Small intestine (tissue), 7 donors: ENCODE results near the gene HDAC4. TPM values are rescaled to one million over a fixed set of nuclear protein-coding genes. Genes with fewer than 3 reads are reported as not detected.

Experiments
- DNase-seq, 2 donors: peaks; one replicate each; pipeline versions ENCODE4 v3.0.0 to v3.0.0-alpha.2; 2013
- FAIRE-seq: peaks from 2 replicates; lab custom pipeline; 2012; peaks lifted over from hg19 to GRCh38; lab: Jason Lieb, UNC
- H3K27ac ChIP-seq, 3 donors: one replicate each; pipeline ENCODE4 v1.5.1; 2013; ENCODE audit warnings: low read length in 2 of 3, mild to moderate bottlenecking in 2 of 3, control low read depth in 1 of 3, inconsistent platforms in 1 of 3, low read depth in 1 of 3, moderate library complexity in 1 of 3
- H3K27me3 ChIP-seq, 3 donors: one replicate each; pipeline ENCODE4 v1.6.1; 2013; ENCODE audit warnings: low read length in 3 of 3, inconsistent platforms in 1 of 3; ENCODE audit not compliant: control insufficient read depth in 3 of 3, insufficient read depth in 3 of 3
- H3K36me3 ChIP-seq, 3 donors: one replicate each; pipeline ENCODE4 v1.6.1; 2013; ENCODE audit warnings: low read length in 3 of 3, inconsistent platforms in 1 of 3, low read depth in 1 of 3, mild to moderate bottlenecking in 1 of 3, moderate library complexity in 1 of 3; ENCODE audit not compliant: control insufficient read depth in 3 of 3, insufficient read depth in 2 of 3
- H3K4me1 ChIP-seq, 3 donors: one replicate each; pipeline ENCODE4 v1.6.1; 2013; ENCODE audit warnings: low read length in 2 of 3, inconsistent platforms in 1 of 3, low read depth in 1 of 3, mild to moderate bottlenecking in 1 of 3, moderate library complexity in 1 of 3; ENCODE audit not compliant: control insufficient read depth in 3 of 3, insufficient read depth in 2 of 3
- H3K4me3 ChIP-seq, 3 donors: one replicate each; pipeline ENCODE4 v1.5.1; 2013; ENCODE audit warnings: low read length in 3 of 3, control low read depth in 1 of 3, inconsistent platforms in 1 of 3, low read depth in 1 of 3, mild to moderate bottlenecking in 1 of 3, moderate library complexity in 1 of 3
- H3K9me3 ChIP-seq, 2 donors: one replicate each; pipeline ENCODE4 v1.6.1; 2013; ENCODE audit warnings: low read depth in 1 of 2, low read length in 1 of 2; ENCODE audit not compliant: control insufficient read depth in 2 of 2, insufficient read depth in 1 of 2
- WGBS, 3 donors: extraction: QIAGEN DNeasy Blood & Tissue Kit; methylation state at CpG; one replicate each; pipeline ENCODE4 v1.1.7; 2013; 5-methylcytosine and 5-hydroxymethylcytosine counted together
- polyA plus RNA-seq, 4 donors: library from polyadenylated mRNA; stranded (reverse) in 3 of 4; unstranded in 1 of 4; fragments of 200-250 nt in 3 of 4; fragments of 120-200 nt in 1 of 4; gene quantifications; one replicate each; pipeline versions ENCODE4 v1.2.1 to v1.2.3, GENCODE V29; 2013
- donor health status: healthy with polysubstance abuse.
- donor health status: control.
- donor health status: control.
- donor health status: Bipolar disorder and iron deficiency.
- donor health status: healthy.

Gene HDAC4
- polyA plus RNA-seq, 4 donors = 3.1 to 11.3 (median 5.9) TPM

DNA sequence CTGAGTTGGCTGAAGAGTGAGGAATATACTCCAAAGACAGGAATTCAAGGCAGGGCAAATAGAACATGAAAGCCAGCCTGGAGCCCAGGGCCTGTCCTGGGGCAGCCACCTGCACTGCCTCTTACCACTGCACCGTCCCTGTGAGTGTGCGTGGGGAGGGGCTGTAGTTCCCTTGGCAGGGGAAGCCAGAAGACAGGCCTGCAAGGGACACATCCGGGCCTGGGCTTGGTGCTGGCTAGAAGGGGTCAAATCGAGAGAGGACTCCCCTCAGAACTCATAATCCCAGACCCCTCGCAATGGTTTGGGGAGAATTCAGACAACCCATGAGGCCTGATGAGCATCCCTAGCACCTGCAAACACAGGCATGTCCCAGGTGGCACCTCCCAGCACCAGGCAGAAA is 87.0 kb downstream of the HDAC4 start:
- Histone ChIP-seq H3K9me3 (peaks cover 0 to 9% of the 10 kb centered on the region in 2 donors), H3K27ac (no peak overlapping the region), H3K4me1 (peaks cover 0 to 13% (median 3%) of the 10 kb centered on the region in 3 donors), H3K36me3 (peaks cover 0 to 23% (median 0%) of the 10 kb centered on the region in 3 donors), H3K27me3 (no peaks in the 10 kb centered on the region), H3K4me3 (no peak overlapping the region)
- WGBS, 3 donors = 92 to 97% (median 96%) methylated on average over 5 of the region's 5 CpGs
- no peak for DNase-seq
- no peak for FAIRE-seq

DNA sequence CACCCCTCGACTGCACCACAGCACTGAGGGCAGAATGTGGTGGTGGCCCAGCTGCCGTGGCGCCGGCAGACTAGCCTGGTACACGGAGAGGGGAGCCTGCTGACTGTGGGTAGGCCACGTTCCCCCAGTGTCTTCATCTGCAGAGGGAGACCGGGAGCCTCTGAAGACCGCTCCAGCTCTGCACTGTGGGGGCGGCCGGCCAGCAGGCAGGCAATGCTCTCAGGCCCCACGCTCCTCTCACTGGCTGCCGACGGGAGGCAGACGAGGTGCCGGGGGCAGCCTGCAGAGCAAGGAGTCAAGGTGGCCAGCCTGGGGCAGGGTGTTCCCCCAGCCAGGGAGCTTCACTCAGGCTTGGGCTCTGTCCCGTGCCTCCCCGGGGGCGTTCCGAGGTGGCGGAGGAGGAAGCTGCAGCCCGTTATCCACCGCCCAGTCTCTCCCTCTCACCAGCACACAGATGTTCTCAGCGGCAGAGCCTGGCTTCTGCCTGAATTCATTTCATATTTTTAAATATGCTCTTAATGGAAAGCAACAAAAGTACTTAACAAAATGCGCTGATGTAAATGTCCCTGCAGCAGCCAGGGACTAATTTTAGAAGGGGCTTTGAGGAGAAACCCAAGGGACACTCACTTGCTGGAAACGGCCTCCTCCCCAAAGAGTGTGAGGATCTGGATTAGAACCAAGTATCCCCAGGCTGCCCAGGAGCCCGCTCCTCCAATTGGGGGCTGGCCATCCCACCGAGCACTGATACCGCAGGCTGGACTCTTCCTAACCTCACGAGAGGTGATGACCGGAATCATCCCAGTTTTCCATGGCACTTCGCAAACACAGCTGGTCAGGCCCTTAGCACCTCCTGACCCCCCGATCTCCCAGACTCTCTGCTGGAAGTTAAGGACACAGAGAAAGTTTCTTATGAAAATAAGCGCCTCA is 87.8 kb downstream of the HDAC4 start:
- FAIRE-seq = no peak
- Histone ChIP-seq H3K4me3 (no peak overlapping the region), H3K27me3 (no peaks in the 10 kb centered on the region), H3K9me3 (peaks cover 0 to 9% of the 10 kb centered on the region in 2 donors), H3K27ac (no peak overlapping the region), H3K36me3 (peaks cover 0 to 24% (median 0%) of the 10 kb centered on the region in 3 donors), H3K4me1 (peaks cover 0 to 20% (median 3%) of the 10 kb centered on the region in 3 donors)
- DNase-seq = no peak
- 77 to 95% (median 89%) methylated on average over 33 of the region's 33 CpGs for WGBS, 3 donors

GRCh38 chr2:239312081-239312511 is 88.7 kb downstream of the HDAC4 start:
- Histone ChIP-seq H3K4me3 (no peak overlapping the region), H3K36me3 (peaks cover 0 to 25% (median 0%) of the 10 kb centered on the region in 3 donors), H3K4me1 (peaks cover 0 to 21% (median 3%) of the 10 kb centered on the region in 3 donors), H3K27me3 (no peaks in the 10 kb centered on the region), H3K9me3 (peaks cover 0 to 9% of the 10 kb centered on the region in 2 donors), H3K27ac (no peak overlapping the region)
- no peak for DNase-seq
- FAIRE-seq = no peak
- 92 to 98% (median 97%) methylated on average over 10 of the region's 10 CpGs for WGBS, 3 donors

DNA sequence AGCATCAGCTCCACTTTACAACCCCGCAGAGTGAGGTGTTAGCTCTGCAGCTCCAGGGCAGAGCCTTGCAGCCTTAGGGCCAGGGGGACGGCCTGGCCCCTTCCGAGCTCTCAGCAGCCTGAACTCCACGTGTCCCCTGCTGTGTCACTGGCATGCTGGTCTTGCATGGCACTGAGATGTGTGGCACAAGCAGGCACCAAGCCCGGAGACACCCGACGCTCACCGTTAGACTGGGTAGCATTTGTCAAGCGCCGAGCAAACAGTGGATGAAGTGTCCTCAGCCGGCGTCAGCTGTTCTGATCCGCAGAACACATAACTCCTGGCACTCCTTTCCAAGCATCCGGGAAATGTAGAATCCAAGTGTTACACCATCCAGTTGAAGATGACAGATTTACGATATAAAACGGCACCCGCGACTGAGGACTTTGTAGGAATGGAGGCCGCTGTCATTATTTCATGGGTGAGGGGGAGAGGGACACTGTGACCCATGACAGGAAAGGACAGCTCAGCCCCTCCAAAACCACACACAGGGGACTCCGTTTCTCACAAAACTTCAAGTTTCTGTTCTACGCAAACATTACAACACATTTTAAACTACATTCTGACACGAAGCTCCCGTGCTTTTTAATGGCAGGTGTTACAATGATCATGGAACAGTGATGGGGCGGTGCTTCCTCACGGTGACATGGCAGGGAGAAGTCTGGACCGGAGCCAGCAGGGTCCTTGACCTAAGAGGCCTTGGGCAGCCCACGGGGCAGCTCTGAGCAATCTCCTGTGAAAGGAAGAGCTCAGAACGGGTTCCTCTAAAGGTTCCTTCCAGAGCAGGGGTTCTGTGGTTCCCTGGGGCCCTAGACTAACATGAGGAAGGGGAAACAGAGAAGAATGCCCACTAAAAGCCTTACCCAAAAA is 89.4 kb downstream of the HDAC4 start:
- peak overlapping the region in 1 of 3 donors; percentile 9 for H3K27ac ChIP-seq
- peaks cover 0 to 21% (median 1%) of the 10 kb centered on the region in 3 donors for H3K4me1 ChIP-seq
- WGBS, 3 donors = 69 to 85% (median 80%) methylated on average over 28 of the region's 28 CpGs

GRCh38 chr2:239310401-239311061 is 90.3 kb downstream of the HDAC4 start:
- Histone ChIP-seq H3K36me3 (peaks cover 0 to 27% (median 0%) of the 10 kb centered on the region in 3 donors), H3K27me3 (no peaks in the 10 kb centered on the region), H3K4me3 (no peak overlapping the region), H3K4me1 (peaks cover 0 to 21% (median 0%) of the 10 kb centered on the region in 3 donors), H3K9me3 (peaks cover 0 to 9% of the 10 kb centered on the region in 2 donors), H3K27ac (no peak overlapping the region)
- DNase-seq (no peak), FAIRE-seq (no peak)
- 94% methylated on average over 14 of the region's 14 CpGs for WGBS, 3 donors

More for the DNA sequence above, 89.4 kb downstream of the HDAC4 start:
- DNase-seq (no peak), FAIRE-seq (no peak)
- H3K27me3 ChIP-seq = no peaks in the 10 kb centered on the region
- peaks cover 0 to 9% of the 10 kb centered on the region in 2 donors for H3K9me3 ChIP-seq
- H3K36me3 ChIP-seq = peaks cover 0 to 25% (median 0%) of the 10 kb centered on the region in 3 donors
- H3K4me3 ChIP-seq = no peak overlapping the region

- H3K27me3 ChIP-seq = no peaks in the 10 kb centered on the region
- 73 to 91% (median 88%) methylated on average over 18 of the region's 18 CpGs for WGBS, 3 donors
- H3K36me3 ChIP-seq = peaks cover 0 to 25% (median 0%) of the 10 kb centered on the region in 3 donors
- H3K9me3 ChIP-seq = peaks cover 0 to under 1% of the 10 kb centered on the region in 2 donors
- peak overlapping the region; percentile 19 to 72 (median 25) for H3K27ac ChIP-seq
- H3K4me1 ChIP-seq = peaks cover 0 to 28% (median 3%) of the 10 kb centered on the region in 3 donors
- no peak overlapping the region for H3K4me3 ChIP-seq
- no peak for DNase-seq
- no peak for FAIRE-seq
Observed at GRCh38 chr2:239309398-239310245, 91.2 kb downstream of the HDAC4 start.

- Histone ChIP-seq H3K9me3 (no peaks in the 10 kb centered on the region), H3K4me3 (peak overlapping the region in 1 of 3 donors; percentile 17), H3K4me1 (peaks cover 0 to 36% (median 5%) of the 10 kb centered on the region in 3 donors), H3K27ac (peak overlapping the region in 2 of 3 donors; percentile 19 to 72), H3K36me3 (peaks cover 0 to 27% (median 0%) of the 10 kb centered on the region in 3 donors), H3K27me3 (no peaks in the 10 kb centered on the region)
- FAIRE-seq (no peak), DNase-seq (no peak)
- 65 to 88% (median 85%) methylated on average over 33 of the region's 33 CpGs for WGBS, 3 donors
Observed at GRCh38 chr2:239308661-239309397, 92.0 kb downstream of the HDAC4 start.
